GM19099 (cell line): ENCODE measurements around the gene DNAAF8.

Source experiments
- POLR2A ChIP-seq: IDR thresholded peaks from 3 replicates; pipeline ENCODE4 v1.6.1; 2011; ENCODE audit warnings: low read depth; ENCODE audit not compliant: insufficient read length; ENCODE audit errors: extremely low read depth

DNAAF8 gene

DNA sequence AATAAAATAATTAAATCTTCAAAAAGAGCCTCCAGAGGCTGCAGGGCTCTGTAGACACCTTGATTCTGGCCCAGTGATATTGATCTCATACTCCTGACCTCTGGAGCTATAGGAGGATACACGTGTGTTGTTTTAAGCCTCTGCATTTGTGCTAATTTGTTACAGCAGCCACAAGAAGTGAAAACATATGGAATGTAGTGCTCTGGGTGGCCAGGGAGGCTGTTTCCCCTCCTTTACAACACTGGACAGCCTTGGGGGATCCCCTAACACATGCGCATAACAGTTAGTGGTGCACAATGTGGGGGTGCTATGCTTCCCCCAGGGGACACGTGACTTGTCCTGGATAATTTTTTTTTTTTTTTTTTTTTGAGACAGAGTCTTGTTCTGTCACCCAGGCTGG is 37.3 kb downstream of the DNAAF8 start:
- no peak for TF ChIP-seq POLR2A

DNA sequence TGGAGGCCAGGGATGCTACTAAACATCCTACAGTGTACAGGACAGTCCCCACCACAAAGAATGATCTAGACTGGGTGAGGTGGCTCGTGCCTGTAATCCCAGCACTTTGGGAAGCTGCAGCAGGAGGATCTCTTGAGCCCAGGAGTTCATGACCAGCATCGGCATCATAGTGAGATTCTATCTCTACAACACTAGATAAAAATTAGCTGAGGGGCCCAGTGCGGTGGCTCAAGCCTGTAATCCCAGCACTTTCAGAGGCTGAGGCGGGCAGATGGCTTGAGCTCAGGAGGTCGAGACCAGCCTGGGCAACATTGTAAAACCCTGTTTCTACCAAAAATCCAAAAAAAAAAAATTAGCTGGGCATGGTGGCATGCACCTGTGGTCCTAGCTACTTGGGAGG is 38.0 kb downstream of the DNAAF8 start:
- no peak for TF ChIP-seq POLR2A

DNA sequence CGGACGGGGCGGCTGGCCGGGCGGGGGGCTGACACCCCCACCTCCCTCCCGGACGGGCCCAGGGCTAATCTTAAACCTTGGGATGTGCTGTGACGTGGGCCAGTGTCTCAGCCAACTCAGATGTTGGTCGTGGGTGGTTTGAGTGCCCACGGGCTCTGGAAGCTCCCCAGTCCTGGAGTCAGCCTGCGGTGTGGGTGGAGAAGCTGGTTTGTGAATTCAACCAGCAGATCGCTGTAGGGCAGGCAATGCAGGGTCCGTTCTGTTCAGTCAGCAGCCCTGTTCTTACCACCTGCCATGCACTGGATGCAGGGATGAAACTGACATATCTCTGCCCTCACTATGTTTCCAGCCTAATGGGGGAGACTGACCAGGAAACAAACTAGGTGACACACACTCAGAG is 40.7 kb downstream of the DNAAF8 start:
- TF ChIP-seq POLR2A = no peak

DNA sequence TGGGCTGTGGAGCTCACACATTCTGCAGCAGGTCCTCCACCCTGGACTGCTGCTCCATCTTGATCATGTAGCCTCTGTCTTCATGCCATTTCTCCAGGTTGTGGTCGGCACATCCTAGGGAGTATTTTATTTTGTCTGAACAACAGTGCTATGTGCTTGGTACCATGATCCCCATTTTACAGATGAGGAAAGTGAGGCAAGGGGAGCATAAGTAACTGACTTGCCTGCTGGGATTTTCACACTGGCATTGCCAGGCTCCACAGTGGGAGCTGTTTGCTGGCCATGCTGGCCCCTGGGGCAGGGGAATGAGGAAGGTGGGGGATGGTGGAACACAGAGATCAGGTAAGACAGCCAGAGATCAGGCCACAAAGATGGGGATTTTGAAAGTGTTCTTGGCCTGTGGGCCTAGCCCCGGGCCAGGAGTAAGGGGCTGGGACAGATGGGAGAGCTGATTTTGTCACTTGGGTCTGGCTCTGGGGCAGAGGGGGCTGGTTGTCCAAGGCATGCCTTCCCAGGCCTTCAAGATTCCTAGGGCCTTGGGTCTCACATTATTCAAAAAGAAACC is 41.9 kb downstream of the DNAAF8 start:
- no peak for TF ChIP-seq POLR2A

DNA sequence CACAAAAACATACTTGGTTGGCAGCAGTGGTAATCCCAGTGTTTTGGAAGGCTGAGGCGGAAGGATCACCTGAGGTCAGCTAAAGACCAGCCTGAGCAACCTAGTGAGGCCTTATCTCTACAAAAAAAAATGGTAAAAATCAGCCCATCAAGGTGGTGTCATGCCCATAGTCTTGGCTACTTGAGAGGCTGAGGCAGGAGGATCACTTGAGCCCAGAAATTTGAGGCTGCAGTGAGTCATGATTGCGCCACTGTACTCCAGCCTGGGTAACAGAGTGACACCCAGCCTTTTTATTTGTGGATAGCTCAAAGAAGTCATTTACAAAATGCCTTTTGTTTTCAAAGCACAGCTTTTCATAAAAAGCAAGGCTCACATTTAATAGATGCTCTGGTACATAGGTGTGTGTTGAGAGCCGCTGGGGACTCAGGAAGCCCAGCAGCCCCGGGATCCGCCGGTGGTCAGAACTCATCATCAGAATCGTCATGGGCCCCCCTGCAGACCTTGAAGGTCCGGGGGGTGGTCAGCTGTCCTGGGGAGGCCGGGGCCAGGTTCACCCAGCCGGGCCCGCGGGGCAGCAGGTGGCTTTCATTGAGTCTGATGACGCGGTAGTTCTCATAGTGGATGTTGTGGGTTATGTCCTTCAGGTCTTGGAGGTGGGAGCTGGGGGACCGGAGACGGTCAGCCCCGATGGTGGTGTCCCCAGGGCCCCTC is 43.2 kb downstream of the DNAAF8 start:
- no peak for TF ChIP-seq POLR2A

DNA sequence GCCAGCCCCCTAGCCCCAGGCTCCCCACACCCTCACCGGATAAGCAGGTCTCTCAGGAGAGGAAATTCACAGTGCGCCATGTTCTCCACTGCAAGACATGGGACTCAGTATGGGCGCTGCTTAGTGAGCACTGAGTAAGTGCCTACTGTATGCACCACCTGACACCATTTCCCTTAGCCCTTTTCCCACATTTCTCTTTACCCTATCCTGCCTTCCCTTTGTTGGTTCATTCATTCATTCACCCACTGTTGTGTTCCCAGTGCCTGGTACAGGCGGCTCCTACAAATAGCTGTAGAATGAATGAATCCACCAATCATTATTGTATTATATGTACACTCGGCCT is 43.7 kb downstream of the DNAAF8 start:
- TF ChIP-seq POLR2A = no peak

DNA sequence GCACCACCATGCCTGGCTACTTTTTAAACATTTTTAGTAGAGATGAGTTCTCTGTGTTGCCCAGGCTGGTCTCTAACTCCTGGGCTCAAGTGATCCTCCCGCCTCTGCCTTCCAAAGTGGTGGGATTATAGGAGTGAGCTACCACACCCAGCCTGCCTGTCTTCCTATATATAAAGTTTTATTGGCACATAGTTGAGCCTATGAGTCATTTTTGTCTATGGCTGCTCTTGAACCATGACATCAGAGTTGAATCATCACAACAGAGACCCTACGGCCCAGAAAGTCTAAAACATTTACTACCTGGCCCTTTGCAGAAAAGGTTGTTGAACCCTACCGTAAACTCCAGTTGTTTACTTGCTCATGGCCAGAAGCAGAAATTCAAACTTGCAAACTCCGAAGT is 45.9 kb downstream of the DNAAF8 start:
- TF ChIP-seq POLR2A = no peak

DNA sequence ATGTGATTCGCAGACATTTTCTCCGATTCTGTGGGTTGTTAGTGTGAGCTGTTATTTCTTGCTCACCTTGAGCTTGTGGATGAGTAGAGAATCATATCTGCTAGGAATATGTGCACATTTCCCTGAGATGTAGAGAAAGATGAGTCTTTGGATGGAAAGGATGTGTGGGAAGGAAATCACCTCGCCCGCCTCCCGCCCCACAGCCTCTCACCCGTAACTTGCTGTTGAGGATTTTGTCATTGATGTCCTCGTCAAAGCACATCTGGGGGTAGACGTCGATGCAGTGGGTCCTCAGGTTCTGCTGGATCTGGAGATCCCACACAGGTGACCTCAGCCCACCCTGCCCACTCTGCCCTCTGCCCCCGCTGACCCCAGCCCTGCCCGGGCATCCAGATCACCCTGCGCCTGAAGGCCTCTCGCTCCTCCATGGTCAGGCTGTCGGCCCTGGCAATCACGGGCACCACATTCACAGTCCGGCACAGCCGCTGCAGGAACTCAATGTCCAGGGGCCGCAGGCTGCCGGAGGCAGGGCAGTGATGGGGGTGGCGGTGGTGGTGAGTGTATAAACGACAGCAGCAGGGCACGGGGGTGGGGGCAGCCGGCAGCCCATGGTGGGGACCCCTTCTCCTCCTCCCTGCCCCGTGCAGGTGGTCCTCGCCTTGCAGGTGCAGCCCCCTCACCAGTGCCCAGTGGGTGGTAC is 49.1 kb downstream of the DNAAF8 start:
- TF ChIP-seq POLR2A = no peak

DNA sequence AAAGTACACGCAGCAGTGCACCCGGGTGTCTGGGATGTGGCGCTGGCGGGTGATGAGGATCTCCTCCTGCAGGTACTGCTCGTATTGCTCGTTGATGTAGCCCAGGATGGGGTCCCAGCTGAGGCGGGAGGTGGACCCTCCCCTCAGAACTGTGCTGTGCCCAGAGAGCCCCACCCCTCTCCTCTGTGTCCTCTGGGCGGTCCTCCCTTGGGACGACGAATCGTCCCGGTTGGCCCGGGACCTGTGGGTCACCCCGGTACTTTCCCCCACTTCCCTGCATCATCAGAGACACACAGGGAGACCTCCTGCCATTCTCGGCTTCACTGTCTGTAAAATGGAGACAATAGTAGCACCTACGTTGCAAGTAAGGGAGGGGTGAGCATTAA is 49.6 kb downstream of the DNAAF8 start:
- no peak for TF ChIP-seq POLR2A

DNA sequence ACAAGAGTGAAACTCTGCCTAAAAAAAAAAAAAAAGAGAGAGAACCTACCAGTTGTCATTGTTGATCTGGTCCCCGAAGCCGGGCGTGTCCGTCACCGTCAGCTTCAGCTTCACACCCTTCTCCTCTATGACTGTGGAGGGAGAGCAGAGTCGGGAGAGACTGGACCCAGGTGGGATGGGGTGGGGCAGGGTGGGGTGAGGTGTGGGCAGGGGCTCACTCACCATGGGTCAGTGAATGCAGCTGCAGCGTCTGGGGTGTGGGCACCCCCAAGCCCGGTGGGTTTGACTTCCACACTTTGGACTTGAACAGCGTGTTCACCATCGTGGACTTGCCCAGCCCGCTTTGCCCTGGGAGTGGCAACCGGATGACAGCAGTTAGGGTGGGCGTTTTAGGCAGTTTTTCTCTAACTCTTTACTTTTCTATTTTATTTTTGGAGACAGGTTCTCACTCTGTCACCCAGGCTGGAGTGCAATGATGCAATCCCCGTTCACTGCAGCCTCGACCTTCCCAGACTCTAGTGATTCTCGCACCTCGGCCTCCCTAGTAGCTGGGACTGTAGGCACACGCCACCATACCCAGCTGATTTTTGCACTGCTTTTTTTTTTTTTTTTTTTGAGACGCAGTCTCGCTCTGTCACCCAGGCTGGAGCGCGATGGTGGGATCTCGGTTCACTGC is 51.6 kb downstream of the DNAAF8 start:
- no peak for TF ChIP-seq POLR2A

DNA sequence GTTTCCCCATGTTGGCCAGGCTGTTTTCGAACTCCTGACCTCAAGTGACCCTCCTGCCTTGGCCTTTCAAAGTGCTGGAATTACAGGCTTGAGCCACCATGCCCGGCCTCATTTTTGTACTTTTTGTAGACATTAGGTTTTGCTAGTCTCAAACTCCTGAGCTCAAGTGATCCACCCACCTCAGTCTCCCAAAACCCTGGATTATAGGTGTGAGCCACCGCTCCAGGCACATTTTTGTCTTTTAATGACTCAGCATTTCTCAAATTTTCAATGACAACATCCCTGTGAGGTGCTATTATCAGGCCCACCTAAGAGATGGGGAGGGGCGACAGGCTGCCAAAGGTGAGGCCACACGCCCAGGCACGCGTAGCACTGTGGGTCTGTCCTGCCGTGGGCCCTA is 52.7 kb downstream of the DNAAF8 start:
- no peak for TF ChIP-seq POLR2A

DNA sequence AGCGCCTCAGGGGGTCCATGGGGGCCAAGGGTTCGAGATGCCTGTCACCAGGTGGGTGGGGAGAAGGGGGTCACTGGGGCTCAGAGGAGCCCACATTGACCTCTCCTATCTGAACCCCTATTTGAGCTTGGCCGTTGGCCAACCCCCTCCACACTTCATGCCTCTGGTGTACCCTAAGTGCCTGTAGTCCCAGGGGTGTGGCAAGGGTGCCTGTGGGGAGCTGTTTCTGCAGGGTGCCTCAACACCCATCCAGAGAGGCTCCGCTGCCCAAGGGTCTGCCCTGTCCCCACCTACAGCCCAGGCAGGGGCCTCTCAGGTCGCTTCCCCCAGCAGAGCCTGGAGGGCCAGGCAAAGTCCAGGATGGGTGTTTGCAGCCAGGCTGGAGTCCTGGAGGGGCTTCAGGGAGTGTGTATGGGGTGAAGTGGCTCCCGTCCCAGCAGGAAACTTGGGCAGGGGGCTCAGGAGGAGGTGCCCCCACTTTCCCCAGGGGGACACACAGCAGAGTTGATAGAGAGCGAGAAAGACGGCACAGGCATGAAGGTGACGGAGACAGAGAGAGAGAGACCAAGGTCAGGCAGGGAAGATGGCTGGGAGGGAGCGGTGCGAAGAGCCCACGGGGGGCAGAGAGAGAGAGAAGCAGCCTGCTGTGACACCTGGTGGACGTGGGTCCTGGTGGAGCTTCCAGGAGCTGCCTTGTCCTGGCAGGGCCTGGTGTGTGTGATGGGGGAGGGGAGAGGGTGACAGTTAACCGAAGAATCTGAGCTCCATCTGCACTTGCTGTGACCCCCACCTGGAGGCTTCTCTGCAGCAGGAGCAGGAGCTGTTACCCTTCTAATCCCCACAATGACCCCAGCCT is 53.5 kb downstream of the DNAAF8 start, which contains the start of gene SEPTIN12:
TSS of gene SEPTIN12 (minus strand) at position 719 of the 856 bp plus-strand sequence. CDS start at position 19, 700 bp downstream.
- TF ChIP-seq POLR2A = no peak

DNA sequence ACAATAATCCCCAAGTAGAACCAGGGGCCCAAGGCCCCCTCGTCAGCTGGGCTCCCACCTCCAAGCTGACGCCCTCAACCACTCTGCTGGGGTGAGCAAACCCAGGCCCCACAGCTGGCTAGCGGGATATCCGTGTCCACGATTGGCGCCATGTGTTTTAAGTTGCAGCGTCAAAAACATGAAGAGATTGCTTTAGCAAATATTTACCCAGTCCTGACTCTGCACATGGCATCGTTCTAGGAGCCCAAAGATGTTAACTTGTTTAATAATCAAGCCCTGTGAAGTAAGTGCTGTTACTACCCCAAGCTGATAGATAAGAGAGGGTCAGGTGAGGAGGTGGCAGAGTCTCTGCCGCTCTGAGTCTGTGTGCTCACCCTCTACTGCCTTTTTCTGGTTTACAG is 54.2 kb downstream of the DNAAF8 start:
- TF ChIP-seq POLR2A = no peak

DNA sequence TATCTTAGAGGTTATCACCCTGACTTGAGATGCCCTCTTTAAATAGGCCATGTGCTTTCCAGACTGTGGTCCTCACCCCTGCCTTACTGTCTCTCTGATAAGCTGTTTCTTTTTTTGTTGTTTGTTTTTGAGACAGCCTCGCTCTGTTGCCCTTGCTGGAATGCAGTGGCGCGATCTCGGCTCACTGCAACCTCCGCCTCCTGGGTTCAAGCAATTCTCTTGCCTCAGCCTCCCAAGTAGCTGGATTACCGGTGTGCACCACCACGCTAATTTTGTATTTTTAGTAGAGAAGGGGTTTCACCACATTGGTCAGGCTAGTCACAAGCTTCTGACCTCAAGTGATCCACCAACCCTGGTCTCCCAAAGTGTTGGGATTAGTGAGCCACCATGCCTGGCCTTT is 54.6 kb downstream of the DNAAF8 start:
- TF ChIP-seq POLR2A = no peak

DNA sequence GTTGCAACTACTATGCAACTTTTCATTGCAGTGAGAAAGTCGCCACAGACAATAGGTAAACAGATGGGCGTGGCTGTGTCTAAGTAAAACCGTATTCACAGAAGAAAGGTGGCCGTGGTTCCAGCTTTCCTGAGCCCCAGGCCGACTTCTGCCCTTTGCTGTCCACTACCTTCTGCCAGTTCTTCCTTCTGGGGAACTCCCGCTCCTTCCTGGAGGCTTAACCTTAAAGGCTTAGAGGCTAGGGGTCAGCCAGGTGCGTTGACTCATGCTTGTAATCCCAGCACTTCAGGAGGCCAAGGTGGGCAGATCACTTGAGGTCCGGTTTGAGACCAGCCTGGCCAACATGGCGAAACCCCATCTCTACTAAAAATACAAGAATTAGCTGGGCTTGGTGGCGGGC is 55.9 kb downstream of the DNAAF8 start:
- TF ChIP-seq POLR2A = no peak
